ENCODE measurements around the gene TSHR.
"Not testable (repeated sequence)": the region's sequence is repeated elsewhere in the genome, so short reads cannot be mapped to it uniquely, and the experiment has no call there.

TSHR gene

GRCh38 chr14:81004575-81004974 lies 49.2 kb downstream of the TSHR start:
- DNase-seq: no peak

- DNase-seq: no peak
Observed at GRCh38 chr14:81005540-81006228, 50.3 kb downstream of the TSHR start.

- no peak for DNase-seq
Observed at GRCh38 chr14:81006266-81006665, 50.8 kb downstream of the TSHR start.

- DNase-seq: no peak
Observed at GRCh38 chr14:81007131-81007530, 51.7 kb downstream of the TSHR start.

GRCh38 chr14:81009346-81009745 lies 53.9 kb downstream of the TSHR start:
- DNase-seq: no peak

- DNase-seq: no peak
Observed at GRCh38 chr14:81018251-81018650, 62.8 kb downstream of the TSHR start.

GRCh38 chr14:81018684-81019083 lies 63.3 kb downstream of the TSHR start:
- DNase-seq: no peak

GRCh38 chr14:81019113-81019512 lies 63.7 kb downstream of the TSHR start:
- DNase-seq: not testable (repeated sequence)

- DNase-seq: no peak
Observed at GRCh38 chr14:81023095-81023710, 67.8 kb downstream of the TSHR start.

- DNase-seq: no peak
Observed at GRCh38 chr14:81028461-81028860, 73.0 kb downstream of the TSHR start.

GRCh38 chr14:81031488-81031887 lies 76.1 kb downstream of the TSHR start:
- DNase-seq: no peak

- DNase-seq: no peak
Observed at GRCh38 chr14:81033698-81034240, 78.3 kb downstream of the TSHR start.

- DNase-seq: no peak
Observed at GRCh38 chr14:81042438-81042837, 87.0 kb downstream of the TSHR start.

GRCh38 chr14:81051547-81051946 lies 96.1 kb downstream of the TSHR start:
- DNase-seq: no peak

GRCh38 chr14:81054057-81054456 lies 98.6 kb downstream of the TSHR start:
- not testable (repeated sequence) for DNase-seq

- DNase-seq: no peak
Observed at GRCh38 chr14:81055971-81056370, 100.5 kb downstream of the TSHR start.

- DNase-seq: no peak
Observed at GRCh38 chr14:81062380-81062779, 107.0 kb downstream of the TSHR start.

GRCh38 chr14:81062816-81063215 lies 107.4 kb downstream of the TSHR start:
- DNase-seq: no peak

GRCh38 chr14:81066672-81067071 lies 111.3 kb downstream of the TSHR start:
- DNase-seq: no peak

GRCh38 chr14:81067156-81067555 lies 111.7 kb downstream of the TSHR start:
- no peak for DNase-seq

- no peak for DNase-seq
Observed at GRCh38 chr14:81068176-81068782, 112.9 kb downstream of the TSHR start.

GRCh38 chr14:81070511-81070910 lies 115.1 kb downstream of the TSHR start:
- no peak for DNase-seq

- no peak for DNase-seq
Observed at GRCh38 chr14:81085596-81085995, 130.2 kb downstream of the TSHR start.

GRCh38 chr14:81087230-81087629 lies 131.8 kb downstream of the TSHR start:
- no peak for DNase-seq
